Measurements from ENCODE around the gene SORCS2. TPM values are rescaled to one million over a fixed set of nuclear protein-coding genes. Genes with fewer than 3 reads are reported as not detected.

The SORCS2 gene
- total and polyA plus RNA-seq, 4 donors, result 2.2 to 7.7 (median 2.5) TPM

DNA sequence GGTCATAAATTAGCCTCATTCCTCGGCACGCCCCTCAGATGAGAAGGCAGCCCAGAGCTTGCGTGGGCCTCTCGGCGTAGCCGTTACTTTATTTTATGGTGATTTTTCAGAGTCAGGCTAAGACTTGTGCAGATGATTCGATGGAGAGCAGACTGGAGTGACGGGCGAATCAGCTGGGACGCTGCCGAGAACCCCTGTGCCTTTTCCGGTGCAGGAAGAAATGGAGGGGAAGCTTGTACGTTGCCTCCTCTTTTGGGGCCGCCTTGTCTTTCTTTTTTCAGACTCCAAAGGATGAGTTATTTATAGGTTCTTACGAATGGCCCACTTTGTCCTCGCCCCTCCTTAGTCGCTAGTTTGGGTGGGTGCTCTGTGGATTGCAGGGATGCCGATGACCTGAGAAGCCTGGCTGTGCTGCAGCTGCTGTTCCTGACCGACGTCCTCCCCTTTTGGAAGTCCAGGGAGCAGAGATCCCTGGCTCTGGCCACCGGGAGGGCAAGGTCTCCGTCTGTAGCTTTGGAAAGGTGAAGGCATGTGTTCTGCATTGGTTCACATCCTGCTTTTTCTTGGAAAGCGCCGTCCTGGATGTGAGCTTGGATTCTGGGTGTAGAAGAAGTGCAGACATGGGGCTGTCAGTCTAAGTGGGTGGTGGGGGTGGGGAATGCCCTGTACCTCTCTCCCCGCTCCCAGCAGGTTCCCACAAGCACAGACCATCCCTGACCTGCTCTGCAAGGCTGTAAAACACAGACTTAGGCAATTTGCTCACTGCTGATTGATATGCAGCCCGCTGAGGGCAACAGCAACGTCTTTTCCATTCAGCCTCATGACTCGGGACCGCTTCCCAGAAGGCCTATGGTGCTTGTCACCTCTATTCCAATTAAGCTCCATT, 9.3 kb downstream of the SORCS2 start:
- ATAC-seq (ENCODE audit: insufficient read depth, low FRiP score) (no peak), DNase-seq (peak in 1 of 3 donors; percentile 6)
- Histone ChIP-seq H3K9me3 (ENCODE audit: control insufficient read depth in 4 of 4, insufficient read depth in 3 of 4, low read length in 3 of 4) (no peaks in the 10 kb centered on the region), H3K27me3 (ENCODE audit: control insufficient read depth in 3 of 3, insufficient read depth in 3 of 3, low read length in 2 of 3) (no peaks in the 10 kb centered on the region), H3K4me1 (ENCODE audit: control insufficient read depth in 5 of 5, insufficient read depth in 5 of 5, low read length in 5 of 5) (peaks cover 0 to 12% (median 0%) of the 10 kb centered on the region in 5 donors), H3K36me3 (ENCODE audit: control insufficient read depth in 4 of 4, insufficient read depth in 4 of 4, low read length in 4 of 4) (no peaks in the 10 kb centered on the region), H3K27ac (ENCODE audit: low read depth in 1 of 2, low read length in 1 of 2) (no peak overlapping the region), H3K4me3 (no peak overlapping the region), H3K9ac (ENCODE audit: insufficient read depth in 1 of 2, low read length in 2 of 2) (no peak overlapping the region)
- TF ChIP-seq, protein P1, sequence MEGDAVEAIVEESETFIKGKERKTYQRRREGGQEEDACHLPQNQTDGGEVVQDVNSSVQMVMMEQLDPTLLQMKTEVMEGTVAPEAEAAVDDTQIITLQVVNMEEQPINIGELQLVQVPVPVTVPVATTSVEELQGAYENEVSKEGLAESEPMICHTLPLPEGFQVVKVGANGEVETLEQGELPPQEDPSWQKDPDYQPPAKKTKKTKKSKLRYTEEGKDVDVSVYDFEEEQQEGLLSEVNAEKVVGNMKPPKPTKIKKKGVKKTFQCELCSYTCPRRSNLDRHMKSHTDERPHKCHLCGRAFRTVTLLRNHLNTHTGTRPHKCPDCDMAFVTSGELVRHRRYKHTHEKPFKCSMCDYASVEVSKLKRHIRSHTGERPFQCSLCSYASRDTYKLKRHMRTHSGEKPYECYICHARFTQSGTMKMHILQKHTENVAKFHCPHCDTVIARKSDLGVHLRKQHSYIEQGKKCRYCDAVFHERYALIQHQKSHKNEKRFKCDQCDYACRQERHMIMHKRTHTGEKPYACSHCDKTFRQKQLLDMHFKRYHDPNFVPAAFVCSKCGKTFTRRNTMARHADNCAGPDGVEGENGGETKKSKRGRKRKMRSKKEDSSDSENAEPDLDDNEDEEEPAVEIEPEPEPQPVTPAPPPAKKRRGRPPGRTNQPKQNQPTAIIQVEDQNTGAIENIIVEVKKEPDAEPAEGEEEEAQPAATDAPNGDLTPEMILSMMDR (IDR thresholded peaks at IDR 0.05; ENCODE audit: control extremely low read depth, extremely low read depth), result no peak
- 62 to 73% methylated on average over 29 of the region's 29 CpGs for WGBS, 2 donors

DNA sequence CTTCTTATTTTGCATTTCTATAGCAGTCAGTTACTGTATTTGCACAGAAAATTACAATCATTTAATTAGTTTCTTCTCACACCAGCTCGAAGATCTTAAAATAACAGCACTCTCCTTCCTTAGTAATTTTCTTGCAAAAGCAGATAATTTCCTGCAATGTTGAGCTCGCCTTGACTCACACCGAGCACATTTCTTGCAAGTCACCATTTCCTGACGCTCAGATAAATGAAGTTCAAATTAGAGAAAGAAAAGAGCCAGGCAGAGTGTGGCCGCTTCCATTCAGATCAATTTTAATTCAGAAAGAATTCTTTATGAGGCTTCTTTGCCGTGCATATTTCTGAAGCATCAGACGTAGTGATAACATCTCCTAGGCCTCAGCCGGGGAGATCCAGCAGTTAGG, 10.1 kb downstream of the SORCS2 start:
- Histone ChIP-seq H3K4me1 (ENCODE audit: control insufficient read depth in 5 of 5, insufficient read depth in 5 of 5, low read length in 5 of 5) (peaks cover 0 to 17% (median 3%) of the 10 kb centered on the region in 5 donors), H3K36me3 (ENCODE audit: control insufficient read depth in 4 of 4, insufficient read depth in 4 of 4, low read length in 4 of 4) (no peaks in the 10 kb centered on the region), H3K9me3 (ENCODE audit: control insufficient read depth in 4 of 4, insufficient read depth in 3 of 4, low read length in 3 of 4) (no peaks in the 10 kb centered on the region), H3K9ac (ENCODE audit: insufficient read depth in 1 of 2, low read length in 2 of 2) (no peak overlapping the region), H3K27me3 (ENCODE audit: control insufficient read depth in 3 of 3, insufficient read depth in 3 of 3, low read length in 2 of 3) (no peaks in the 10 kb centered on the region), H3K4me3 (no peak overlapping the region), H3K27ac (ENCODE audit: low read depth in 1 of 2, low read length in 1 of 2) (no peak overlapping the region)
- WGBS, 2 donors, result 42 to 65% methylated on average over 8 of the region's 8 CpGs
- ATAC-seq (ENCODE audit: insufficient read depth, low FRiP score), result no peak
- TF ChIP-seq, protein P1 (IDR thresholded peaks at IDR 0.05; ENCODE audit: control extremely low read depth, extremely low read depth), result no peak
- DNase-seq, result no peak

DNA sequence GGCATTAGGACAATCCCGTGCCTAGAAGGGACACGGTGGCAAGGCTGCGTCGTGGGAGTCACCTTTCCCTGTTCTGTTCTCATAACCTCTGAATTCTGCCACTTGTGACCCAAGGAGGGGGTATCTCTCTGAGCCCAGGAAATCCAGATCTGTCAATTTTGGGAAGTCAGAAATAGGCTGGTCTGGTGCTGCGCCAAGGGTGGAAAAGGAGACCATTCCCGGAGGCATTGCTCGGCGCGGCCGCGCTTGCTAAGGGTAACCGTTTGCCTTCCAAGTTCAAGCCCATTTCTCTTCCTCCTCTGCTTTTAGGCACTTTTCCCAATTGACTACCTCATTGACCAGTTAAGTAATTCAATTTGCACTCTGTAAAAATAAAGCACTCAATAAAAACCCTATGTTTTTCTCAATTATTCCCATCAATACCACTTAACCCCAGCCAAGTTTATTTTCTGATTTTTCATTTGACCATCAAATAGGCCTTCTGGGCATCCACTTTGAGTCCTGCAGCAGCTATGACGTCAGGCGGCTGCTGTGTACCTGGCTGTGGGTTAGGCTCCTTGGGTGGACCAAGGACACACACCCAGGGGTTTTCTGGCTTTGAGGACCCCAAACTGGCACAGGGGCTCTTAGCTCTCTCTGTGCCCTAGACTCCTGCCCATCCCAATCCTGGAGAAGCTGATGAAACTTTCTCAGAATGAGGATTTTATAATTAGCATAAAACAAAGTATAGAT, 12.5 kb downstream of the SORCS2 start:
- DNase-seq, result no peak
- Histone ChIP-seq H3K4me1 (ENCODE audit: control insufficient read depth in 5 of 5, insufficient read depth in 5 of 5, low read length in 5 of 5) (peaks cover 0 to 21% (median 3%) of the 10 kb centered on the region in 5 donors), H3K27ac (ENCODE audit: low read depth in 1 of 2, low read length in 1 of 2) (no peak overlapping the region), H3K4me3 (no peak overlapping the region), H3K36me3 (ENCODE audit: control insufficient read depth in 4 of 4, insufficient read depth in 4 of 4, low read length in 4 of 4) (no peaks in the 10 kb centered on the region), H3K9ac (ENCODE audit: insufficient read depth in 1 of 2, low read length in 2 of 2) (no peak overlapping the region), H3K27me3 (ENCODE audit: control insufficient read depth in 3 of 3, insufficient read depth in 3 of 3, low read length in 2 of 3) (no peaks in the 10 kb centered on the region), H3K9me3 (ENCODE audit: control insufficient read depth in 4 of 4, insufficient read depth in 3 of 4, low read length in 3 of 4) (no peaks in the 10 kb centered on the region)
- WGBS, 2 donors, result 95 to 97% methylated on average over 14 of the region's 14 CpGs
- no peak for ATAC-seq (ENCODE audit: insufficient read depth, low FRiP score)
- TF ChIP-seq, protein P1 (IDR thresholded peaks at IDR 0.05; ENCODE audit: control extremely low read depth, extremely low read depth), result no peak
